ENCODE data around the gene OMD. TPM values are rescaled to one million over a fixed set of nuclear protein-coding genes. Genes with fewer than 3 reads are reported as not detected.

OMD gene, protein sequence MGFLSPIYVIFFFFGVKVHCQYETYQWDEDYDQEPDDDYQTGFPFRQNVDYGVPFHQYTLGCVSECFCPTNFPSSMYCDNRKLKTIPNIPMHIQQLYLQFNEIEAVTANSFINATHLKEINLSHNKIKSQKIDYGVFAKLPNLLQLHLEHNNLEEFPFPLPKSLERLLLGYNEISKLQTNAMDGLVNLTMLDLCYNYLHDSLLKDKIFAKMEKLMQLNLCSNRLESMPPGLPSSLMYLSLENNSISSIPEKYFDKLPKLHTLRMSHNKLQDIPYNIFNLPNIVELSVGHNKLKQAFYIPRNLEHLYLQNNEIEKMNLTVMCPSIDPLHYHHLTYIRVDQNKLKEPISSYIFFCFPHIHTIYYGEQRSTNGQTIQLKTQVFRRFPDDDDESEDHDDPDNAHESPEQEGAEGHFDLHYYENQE
- polyA plus RNA-seq (ENCODE audit: insufficient read length in 10 of 10), result 1 to 10 TPM; 4.5 to 7.7 (median 5.0) TPM
- long read RNA-seq, donor 1, result 0 reads
- long read RNA-seq, donor 2, result 0 reads
- long read RNA-seq, donor 3, result 0 reads
- long read RNA-seq, donor 4, result 0 reads
- long read RNA-seq, donor 5, partial matches to known transcripts, result 0 of 1 reads
- long read RNA-seq, donor 5, other reads (novel, unspliced or antisense), result 0 of 1 reads
- long read RNA-seq, donor 6, result 0 reads
- long read RNA-seq, donor 7, partial matches to known transcripts, result 0 of 2 reads
- long read RNA-seq, donor 7, other reads (novel, unspliced or antisense), result 0 of 2 reads
- long read RNA-seq, donor 8, partial matches to known transcripts, result 0 of 1 reads
- long read RNA-seq, donor 8, other reads (novel, unspliced or antisense), result 0 of 1 reads
- long read RNA-seq, donor 9, result 0 reads

DNA sequence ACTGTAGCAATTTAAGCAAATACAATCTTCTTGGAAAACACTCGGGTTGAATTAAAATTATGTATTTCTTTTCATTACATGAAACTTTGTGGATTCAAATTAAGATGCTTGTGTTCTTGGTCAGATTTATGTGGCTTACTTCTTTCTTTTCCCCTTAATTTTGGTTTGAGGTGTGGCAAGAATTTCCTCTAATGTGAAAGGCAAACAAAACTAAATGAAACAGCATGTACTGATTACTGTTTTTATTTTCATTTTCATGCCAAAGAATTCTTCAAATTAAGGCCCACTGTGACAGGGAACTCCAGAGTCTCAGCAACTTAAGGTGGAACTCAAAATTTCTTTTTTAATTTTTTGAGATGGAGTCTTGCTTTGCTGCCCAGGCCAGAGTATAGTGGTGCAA is at the start of gene OMD:
TSS of gene OMD (minus strand) at position 132 of the 400 bp plus-strand sequence. CDS start 6,913 bp downstream, outside the sequence.
- peak in 1 of 3 donors; percentile 75 for DNase-seq

DNA sequence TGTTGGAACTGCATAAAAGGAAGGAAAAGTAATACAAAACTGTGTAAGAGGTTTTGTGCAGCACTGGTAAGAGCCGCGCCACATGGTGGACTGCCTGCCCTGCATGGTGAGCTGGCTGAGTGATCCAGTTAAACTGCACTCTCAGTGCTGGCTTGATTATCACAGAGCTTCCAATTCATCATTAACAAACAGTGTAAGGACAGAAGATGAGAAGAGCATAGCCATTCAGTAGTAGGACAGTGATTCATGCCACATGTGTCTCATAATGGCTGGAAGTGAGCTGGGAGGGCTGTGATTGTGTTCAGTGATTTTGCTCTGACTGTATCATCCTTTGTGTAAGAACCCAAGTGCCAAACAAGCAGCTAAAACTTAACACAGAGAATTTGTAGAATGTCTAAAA is 43.9 kb upstream of the OMD start:
- DNase-seq, result no peak

DNA sequence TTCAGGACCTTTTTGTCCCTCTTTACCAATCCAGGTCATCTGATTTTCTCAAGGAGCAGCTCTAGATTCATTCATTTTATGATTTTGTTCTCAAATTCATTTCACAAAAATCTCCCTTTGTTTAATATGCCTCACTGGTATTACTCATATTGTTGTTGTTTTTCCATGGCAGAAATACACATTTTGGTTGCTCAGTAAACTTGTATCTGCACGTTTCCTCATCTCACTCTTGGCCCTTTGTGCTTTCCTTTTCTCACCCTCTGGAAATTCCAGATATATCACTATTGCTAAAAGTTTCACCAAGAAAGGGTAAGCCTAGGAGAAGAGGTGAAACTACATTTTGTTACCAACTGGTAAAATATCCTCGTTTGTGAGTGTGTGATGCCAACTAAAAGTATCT is 43.2 kb upstream of the OMD start:
- DNase-seq, result no peak

DNA sequence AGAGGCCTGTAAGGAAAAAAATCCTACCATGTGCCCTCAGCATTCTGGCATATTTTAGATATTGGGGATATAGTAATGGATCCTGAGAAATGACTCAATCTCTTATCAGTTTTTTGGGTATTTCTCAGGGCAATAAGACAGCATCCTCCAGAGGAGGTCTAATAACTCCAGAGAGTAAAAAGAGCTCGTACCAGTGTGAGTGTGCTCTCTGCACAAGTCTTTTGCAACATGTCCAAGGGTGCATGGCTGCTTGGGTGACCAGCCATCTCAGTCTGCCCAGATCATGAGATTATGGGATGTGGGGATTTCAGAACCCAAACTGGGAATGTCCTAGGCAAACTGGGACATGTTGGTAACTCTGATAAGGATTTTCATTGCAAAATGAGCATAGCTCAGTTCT is 42.8 kb upstream of the OMD start:
- DNase-seq, result no peak

DNA sequence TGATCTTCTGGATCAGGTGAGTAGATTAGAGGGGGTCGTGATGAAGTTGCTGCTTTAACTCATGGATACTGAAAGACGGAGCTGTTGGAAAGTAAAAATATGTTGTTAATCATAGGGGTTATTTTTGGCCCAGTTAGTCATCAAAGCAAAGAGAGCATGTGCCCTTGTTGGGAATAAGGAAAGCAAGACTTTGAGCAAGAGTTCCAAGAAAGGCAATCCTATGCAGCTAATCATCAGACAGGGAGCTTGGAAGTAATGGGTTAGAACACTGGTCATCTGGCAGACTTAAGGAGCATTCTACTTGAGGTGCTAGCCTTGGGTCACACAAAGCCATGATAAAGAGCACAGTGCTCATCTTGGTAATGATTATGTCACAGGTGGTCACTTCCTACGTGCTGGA is 39.7 kb upstream of the OMD start:
- peak in 1 of 3 donors; percentile 79 for DNase-seq

DNA sequence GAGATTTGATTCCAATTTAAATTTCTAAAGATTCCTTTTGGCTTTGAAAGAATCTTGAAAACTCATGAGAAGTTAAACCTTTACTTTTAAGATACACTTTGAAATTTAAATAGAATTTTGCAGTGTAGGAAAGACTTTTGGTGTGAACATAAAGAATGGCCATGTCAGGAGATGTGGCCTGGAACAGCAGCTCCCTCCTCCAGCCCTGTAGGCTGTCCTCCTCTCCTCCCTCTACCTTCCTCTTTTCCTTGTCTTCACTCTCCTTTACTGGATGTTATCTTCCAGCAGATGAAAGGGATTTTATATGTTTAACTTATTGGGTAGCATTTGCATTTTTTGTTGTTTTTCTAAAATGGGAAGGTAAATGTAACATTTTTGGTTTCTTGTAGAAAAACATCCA is 39.1 kb upstream of the OMD start:
- no peak for DNase-seq

DNA sequence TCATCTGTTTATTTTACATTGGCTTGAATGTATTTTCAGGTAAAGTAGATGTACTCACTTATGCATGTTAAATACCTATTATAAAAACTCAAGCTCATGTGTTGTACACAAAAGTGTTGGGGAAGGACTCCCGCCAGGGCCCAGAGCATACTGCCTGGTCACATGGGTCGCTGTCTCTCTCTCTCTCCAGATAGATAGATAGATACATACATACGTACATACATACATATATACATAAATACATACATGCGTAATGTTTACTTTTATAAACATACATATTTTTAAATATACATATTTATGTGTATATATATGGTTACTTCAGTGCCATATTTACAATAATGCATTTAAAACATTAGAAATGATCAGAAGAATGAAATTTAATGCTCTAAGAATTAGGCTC is 33.3 kb upstream of the OMD start:
- no peak for DNase-seq

DNA sequence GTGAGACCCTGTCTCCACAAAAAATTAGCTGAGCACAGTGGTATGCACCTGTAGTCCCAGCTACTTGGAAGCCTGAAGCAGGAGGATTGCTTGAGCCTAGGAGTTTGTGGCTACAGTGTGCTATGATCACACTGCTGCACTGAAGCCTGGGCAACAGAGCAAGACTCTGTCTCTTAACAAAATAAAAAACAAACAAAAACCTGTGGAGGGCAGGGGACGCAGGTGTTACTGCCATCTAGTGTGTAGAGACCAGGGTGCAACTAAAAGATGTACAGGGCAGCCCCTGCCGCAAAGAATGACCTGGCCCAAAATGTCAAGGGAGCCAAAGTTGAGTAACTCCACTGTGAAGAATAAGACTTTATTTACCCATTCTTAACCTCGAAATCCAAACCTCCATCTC is 30.9 kb upstream of the OMD start:
- no peak for DNase-seq

DNA sequence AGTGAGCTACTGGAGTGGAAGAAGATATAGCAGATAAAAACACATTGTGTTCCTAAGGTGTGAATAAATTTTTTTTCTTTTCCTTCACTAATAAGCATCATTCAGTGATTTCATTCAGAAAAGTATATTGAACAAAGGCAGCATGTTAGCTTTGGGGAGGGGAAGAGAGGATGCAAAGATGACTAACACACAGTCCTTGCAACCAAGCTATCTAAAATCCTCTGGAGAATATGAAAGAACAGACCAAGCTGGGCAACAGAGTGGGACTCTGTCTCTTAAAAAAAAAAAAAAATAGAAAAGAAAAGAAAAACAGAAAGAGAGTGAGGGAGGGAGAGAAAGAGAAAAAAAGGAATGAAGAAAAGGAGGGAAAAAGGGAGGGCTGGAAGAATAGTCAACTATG is 22.3 kb upstream of the OMD start:
- DNase-seq, result no peak

DNA sequence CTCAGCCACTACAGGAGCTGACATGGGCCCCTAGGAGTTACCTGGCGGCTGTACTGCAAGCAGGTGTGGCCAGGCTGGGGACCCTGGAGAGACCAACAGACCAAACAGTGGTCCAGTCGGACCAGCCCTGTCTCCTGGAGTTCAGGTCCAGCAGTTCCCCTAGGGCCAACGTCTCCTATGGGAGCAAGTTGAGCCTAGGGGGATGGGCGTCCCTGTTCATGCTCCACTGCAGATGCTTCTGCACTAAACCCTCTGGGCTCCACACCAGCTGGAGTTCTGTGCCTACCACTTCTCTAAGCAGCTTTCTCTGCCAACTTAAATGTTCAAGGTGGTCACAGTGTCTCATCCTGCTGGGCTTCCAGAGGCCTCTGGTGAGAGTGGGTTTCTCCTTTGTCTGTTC is 20.6 kb upstream of the OMD start:
- DNase-seq, result no peak

DNA sequence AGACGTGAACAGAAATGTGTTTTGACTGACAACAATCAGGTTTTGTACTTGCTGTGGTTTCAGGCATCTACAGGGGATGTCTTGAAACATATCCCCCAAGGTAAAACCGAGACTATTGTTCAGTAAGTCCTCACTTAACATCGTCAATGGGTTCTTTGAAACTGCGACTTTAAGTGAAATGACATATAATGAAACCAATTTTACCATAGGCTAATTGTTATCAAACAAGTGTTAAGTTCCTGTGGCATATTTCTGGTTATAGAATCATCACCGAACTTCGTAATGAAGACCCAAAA is 16.4 kb upstream of the OMD start:
- no peak for DNase-seq

DNA sequence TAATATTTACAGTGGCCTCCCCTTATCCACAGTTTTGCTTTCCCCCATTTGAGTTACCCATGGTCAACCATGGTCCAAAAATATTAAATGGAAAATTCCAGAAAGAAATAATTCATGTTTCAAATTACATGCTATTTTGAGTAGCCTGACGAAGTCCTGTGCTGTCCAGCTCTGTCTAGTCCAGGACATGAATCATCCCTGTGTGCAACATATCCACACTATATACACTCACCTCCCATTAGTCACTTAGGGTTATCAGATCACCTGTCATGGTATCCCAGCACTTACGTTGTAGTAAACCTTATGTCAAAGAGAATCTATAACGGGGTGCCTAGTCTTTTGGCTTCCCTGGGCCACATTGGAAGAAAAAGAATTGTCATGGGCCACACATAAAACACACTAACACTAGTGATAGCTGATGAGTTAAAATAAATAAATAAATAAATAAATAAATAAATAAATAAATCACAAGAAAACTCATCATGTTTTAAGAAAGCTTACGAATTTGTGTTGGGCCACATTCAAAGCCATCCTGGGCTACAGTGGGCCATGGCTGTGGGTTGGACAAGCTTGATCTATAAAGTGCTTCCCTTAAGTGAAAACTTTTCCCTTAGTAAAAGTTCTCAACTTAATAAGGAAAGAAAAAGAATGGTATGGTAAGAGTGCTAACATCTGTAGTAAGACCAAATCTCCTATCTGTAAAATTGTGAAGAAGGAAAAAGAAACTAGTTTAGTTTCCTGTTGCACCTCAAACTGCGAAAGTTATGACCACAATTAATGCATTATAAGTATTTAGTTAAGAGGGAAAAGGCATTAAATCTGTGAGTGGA is 15.9 kb upstream of the OMD start:
- DNase-seq, result peak in 2 of 3 donors; percentile 15 to 38

DNA sequence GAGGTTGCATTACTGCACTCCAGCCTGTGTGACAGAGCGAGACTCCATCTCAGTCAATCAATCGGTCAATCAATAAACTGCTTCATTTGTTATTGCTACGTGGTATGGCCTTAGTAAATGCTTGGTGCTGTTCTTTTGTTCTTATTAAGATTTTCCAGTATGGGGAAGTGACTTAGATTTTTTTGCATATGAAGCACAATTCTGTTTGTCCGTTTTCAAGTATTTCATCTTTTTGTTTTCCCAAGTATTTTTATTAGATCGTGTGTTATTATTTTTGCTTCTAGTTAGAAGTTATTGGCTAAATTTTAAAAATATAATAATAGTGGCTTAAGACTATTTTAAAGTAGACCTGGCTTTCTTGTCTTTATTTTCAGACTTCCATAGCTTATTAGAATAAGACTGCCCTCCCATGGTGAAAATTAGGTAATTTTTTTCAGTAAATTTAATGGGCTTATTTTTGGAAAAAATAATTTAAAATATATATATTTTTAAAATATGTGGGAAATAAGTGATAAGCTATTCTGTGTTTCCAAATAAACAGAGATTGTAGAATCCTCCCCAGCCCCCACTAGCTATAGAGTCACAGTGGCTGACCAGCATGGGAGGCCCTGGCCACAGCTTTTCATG is 14.7 kb upstream of the OMD start:
- DNase-seq, result peak in 2 of 3 donors; percentile 18 to 56

DNA sequence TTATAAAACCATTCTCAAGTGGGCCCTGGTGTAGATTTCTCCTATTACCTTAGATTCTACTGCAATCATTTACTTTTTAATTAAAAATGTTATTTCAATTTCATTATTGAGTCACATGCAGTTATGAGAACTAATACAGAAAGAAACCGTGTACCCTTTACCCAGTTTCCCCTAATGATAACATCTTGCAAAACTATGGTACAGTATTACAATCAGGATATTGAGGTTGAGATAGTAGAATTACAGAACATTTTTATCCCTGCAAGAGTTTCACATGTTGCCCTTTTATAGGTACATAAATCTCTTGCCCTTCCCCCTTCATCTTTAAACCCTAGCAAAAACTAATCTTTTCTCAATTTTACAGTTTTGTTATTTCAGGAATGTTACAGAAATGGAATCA is 11.0 kb upstream of the OMD start:
- no peak for DNase-seq

DNA sequence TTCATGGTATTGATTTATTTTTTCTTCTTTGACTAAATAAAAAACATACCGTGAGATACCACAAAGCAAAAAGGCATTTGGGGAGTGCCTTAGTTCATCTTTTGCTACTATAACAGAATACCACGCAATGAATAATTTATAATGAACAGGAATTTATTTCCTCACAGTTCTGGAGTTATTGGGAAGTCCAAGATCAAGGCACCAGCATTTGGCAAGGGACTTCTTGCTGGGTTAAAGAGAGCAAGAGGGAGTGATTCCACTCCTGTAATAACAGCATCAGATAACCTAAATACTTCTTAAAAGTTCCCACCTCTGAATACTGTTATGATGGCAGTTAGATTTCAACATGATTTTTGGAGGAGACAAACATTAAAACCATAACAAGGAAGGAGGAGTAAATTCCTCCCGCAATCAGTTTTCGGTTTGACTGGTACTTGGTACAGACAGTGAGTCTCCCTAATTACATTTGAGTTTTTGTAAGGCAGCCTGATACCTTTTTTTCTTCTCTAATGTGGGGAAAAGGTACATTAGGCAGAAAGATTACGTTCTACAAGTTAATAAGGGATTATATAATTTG is 8.8 kb upstream of the OMD start:
- no peak for DNase-seq

DNA sequence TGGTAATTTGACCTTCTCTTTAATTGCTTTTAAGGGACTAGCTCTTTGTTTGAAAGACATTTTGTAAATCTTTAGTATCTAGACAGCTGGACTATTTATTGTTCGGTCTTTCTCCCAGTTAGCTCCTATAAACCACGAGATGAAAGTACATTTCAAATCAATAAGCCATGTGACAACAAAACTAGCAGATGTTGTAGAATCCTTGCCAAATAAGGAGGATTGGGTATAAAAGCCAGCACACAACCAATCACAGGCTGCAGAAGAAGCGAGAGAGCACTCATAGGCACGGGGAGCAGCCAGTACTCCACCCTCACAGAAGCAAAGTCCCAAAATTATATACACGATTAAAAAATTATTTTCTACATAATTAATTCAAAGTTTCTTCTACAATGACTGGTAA is 8.1 kb upstream of the OMD start:
- DNase-seq, result peak in 2 of 3 donors; percentile 62 to 77

DNA sequence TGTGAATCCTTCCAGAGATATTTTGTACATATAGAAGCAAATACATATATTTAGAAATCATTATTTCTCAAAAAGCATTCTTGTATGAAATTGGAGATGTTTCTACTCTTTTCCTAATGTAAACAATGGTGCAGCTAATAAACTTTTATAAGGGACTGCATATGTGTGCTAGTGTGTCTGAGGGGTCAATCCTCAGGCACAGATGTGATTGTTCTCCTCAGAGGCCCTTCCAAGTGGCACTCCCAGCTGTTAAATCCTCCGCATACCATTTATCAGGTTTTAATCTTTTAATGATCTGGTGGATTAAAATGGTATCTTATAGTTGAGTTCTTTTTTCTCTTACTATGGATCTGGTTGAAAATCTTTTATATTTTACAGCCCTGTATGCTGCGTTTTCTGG is 5.6 kb upstream of the OMD start:
- DNase-seq, result no peak

DNA sequence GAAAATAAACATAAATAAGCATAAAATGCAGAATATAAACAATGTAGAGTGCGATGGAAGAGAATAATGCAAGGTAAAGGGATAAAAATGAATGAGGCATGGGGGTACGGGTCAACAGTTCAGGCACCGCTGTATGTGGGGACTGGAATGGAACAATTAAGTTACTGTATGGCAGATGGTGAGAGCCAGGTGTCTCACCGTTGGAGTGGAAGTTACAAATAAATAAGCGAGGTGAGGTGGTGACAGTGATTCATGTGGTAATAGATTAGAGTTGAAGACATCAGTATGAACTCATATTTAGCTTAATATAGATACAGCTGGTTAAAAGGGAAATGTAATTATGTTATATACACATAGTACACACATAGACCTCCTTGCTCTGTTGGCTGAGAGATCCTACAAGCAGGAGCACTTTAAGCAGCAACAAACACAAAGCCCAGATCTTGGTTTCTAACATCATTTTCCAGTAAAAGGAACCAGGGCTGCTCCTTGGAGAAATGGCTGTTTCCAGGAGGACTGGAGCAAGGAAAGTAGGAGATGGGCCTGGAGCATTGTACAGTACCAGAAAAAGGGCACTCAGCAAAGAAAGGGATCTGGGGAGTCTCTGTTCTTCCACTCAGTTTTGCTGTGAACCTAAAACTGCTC is 2.4 kb upstream of the OMD start:
- peak in 1 of 3 donors; percentile 77 for DNase-seq

DNA sequence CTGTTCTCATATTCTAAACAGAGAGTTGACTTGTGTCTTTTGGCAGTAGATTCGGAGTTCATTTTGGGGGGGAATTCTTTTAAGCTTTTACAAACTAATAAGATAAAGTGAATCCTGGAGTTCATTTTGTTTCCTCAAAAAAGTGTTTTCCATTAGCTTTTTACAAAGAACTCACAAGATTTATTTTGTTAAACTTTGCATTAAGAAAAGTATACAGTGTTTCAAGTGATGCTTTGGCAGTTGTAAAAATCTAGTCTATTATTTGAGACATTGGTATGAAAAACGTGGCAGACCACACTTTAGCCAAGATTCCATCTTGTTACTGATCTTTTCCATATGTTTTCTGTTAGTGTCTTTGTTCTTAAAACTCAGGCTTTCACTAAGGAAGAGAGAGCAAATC is 1.2 kb upstream of the OMD start:
- DNase-seq, result peak in 2 of 3 donors; percentile 81 to 91

DNA sequence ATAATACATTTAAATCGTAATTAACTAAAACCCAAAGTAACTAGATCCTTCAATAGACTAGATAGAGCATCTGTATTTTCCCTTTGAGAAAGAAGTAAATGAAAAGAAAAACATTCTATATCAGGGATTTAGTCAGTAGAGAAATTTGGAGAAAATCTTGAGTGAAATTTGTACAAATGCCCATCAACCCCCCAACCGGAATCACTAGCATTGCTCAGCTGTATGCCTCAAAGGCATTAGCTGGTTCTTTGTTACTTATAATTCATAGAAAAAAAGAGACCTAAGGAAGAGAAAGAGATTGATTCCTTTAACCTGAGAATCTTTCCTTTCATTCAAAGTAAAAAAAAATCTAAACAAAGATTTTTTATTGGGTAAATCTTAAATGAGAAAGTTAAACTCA is 659 bp downstream of the OMD start:
- DNase-seq, result peak in 1 of 3 donors; percentile 60

All from muscle of back (tissue), 13 donors.